GM19193 (cell line): ENCODE data around the gene MAN2B2.

Source experiments
- POLR2A ChIP-seq: IDR thresholded peaks from 4 replicates; pipeline ENCODE4 v1.6.1; 2011; ENCODE audit not compliant: insufficient read depth, insufficient read length; ENCODE audit errors: extremely low read depth

Gene MAN2B2

GRCh38 chr4:6573986-6574746 is 823 bp upstream of the MAN2B2 start:
- TF ChIP-seq POLR2A = no peak

GRCh38 chr4:6575503-6576240 is 683 bp downstream of the MAN2B2 start:
- TF ChIP-seq POLR2A = no peak

GRCh38 chr4:6576512-6576911 is 1.5 kb downstream of the MAN2B2 start:
- TF ChIP-seq POLR2A = no peak

- no peak for TF ChIP-seq POLR2A
These were observed 1.9 kb downstream of the MAN2B2 start for GRCh38 chr4:6576932-6577331.

- TF ChIP-seq POLR2A = no peak
These were observed 2.4 kb downstream of the MAN2B2 start for GRCh38 chr4:6577409-6577808.

GRCh38 chr4:6578221-6578620 is 3.2 kb downstream of the MAN2B2 start:
- TF ChIP-seq POLR2A = no peak

GRCh38 chr4:6580353-6580752 is 5.4 kb downstream of the MAN2B2 start:
- TF ChIP-seq POLR2A = no peak

GRCh38 chr4:6581566-6582121 is 6.7 kb downstream of the MAN2B2 start:
- TF ChIP-seq POLR2A = no peak

GRCh38 chr4:6582889-6583490 is 8.0 kb downstream of the MAN2B2 start:
- TF ChIP-seq POLR2A = no peak

GRCh38 chr4:6584865-6585264 is 9.9 kb downstream of the MAN2B2 start:
- TF ChIP-seq POLR2A = no peak

GRCh38 chr4:6586715-6587325 is 11.8 kb downstream of the MAN2B2 start:
- TF ChIP-seq POLR2A = no peak

GRCh38 chr4:6589444-6589843 is 14.5 kb downstream of the MAN2B2 start:
- no peak for TF ChIP-seq POLR2A

GRCh38 chr4:6591313-6591712 is 16.3 kb downstream of the MAN2B2 start:
- no peak for TF ChIP-seq POLR2A

- no peak for TF ChIP-seq POLR2A
These were observed 16.8 kb downstream of the MAN2B2 start for GRCh38 chr4:6591781-6592180.
